HEK293T (cell line): ENCODE data around the gene RHBDL3.

Source experiments
- ARNT ChIP-seq: fragments of 450-650 bp; IDR thresholded peaks from 2 replicates; pipeline ENCODE4 v1.6.1; 2017; ENCODE audit warnings: mild to moderate bottlenecking
- BHLHE40 ChIP-seq: fragments of 450-650 bp; IDR thresholded peaks from 2 replicates; pipeline ENCODE4 v1.6.1; 2016; ENCODE audit warnings: mild to moderate bottlenecking, moderate library complexity, borderline replicate concordance
- FOXA1 ChIP-seq: fragments of 450-650 bp; IDR thresholded peaks from 2 replicates; pipeline ENCODE4 v1.6.1; 2016; ENCODE audit warnings: mild to moderate bottlenecking
- FOXK2 ChIP-seq: fragments of 450-650 bp; IDR thresholded peaks from 2 replicates; pipeline ENCODE4 v1.6.1; 2016; ENCODE audit warnings: mild to moderate bottlenecking
- FOXM1 ChIP-seq: fragments of 450-650 bp; IDR thresholded peaks from 2 replicates; pipeline ENCODE4 v1.6.1; 2017; ENCODE audit warnings: mild to moderate bottlenecking, borderline replicate concordance
- HDGF ChIP-seq: fragments of 450-650 bp; IDR thresholded peaks from 2 replicates; pipeline ENCODE4 v1.6.1; 2017; ENCODE audit warnings: antibody characterized with exemption, borderline replicate concordance
- L3MBTL2 ChIP-seq: fragments of 450-650 bp; conservative IDR thresholded peaks from 2 replicates; pipeline ENCODE4 v1.6.1; 2016; ENCODE audit warnings: mild to moderate bottlenecking
- PKNOX1 ChIP-seq: fragments of 450-650 bp; IDR thresholded peaks from 2 replicates; pipeline ENCODE4 v1.6.1; 2016
- SP1 ChIP-seq: fragments of 450-650 bp; IDR thresholded peaks from 2 replicates; pipeline ENCODE4 v1.6.1; 2017
- SUZ12 ChIP-seq: fragments of 450-650 bp; IDR thresholded peaks from 2 replicates; pipeline ENCODE4 v1.6.1; 2016; ENCODE audit warnings: mild to moderate bottlenecking

DNA sequence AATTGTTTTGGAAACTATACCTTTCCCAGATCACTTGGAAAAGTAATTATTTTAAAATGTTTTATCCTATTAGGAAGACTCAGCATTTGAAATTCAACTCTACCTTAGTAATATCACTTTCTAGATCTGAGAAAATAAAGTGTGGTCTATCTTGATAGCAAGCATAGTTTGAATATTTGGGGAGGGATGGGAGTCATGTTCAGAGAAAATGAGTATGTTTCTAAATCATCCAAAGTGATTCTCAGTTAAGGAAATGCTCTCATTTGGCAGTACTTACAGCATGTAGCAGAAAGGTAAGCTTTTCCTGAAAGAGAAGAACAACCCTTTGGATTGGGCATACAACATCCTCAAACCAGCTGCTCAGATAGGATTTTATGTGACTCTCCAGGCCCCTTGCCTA, 69.4 kb downstream of the RHBDL3 start:
- TF ChIP-seq PKNOX1 (no peak), FOXM1 (no peak), HDGF (no peak), SUZ12 (no peak), L3MBTL2 (no peak), BHLHE40 (no peak), SP1 (no peak), FOXK2 (no peak), ARNT (no peak), FOXA1 (no peak)
